Central memory CD4-positive, alpha-beta T cell (primary cell): ENCODE measurements around the gene TMC6.

Experiments used
- DNase-seq: peaks from one replicate; pipeline ENCODE4 v3.0.0; 2022

The TMC6 gene

DNA sequence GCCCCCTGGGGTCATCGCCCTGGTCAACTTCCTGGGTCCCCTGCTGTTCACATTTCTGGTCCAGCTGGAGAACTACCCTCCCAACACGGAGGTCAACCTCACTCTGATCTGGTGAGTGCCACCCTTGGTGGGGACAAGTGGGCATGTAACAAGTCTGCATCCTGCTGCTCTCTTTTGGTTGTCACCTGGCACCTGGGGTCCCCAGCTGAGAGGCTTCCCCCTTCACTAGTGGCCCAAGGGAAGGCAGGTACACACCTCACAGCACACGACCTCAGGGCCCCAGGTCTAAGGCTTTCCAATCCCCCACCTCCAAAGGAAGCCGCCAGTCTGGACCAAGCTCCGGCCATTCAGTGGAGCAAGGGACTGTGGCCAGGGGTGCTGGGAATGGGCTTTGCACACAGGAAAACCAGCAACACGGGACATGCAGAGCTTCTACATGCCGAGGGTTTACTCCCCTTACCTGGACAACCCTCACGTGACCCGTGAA, 6.4 kb upstream of the TMC6 start:
- no peak for DNase-seq

DNA sequence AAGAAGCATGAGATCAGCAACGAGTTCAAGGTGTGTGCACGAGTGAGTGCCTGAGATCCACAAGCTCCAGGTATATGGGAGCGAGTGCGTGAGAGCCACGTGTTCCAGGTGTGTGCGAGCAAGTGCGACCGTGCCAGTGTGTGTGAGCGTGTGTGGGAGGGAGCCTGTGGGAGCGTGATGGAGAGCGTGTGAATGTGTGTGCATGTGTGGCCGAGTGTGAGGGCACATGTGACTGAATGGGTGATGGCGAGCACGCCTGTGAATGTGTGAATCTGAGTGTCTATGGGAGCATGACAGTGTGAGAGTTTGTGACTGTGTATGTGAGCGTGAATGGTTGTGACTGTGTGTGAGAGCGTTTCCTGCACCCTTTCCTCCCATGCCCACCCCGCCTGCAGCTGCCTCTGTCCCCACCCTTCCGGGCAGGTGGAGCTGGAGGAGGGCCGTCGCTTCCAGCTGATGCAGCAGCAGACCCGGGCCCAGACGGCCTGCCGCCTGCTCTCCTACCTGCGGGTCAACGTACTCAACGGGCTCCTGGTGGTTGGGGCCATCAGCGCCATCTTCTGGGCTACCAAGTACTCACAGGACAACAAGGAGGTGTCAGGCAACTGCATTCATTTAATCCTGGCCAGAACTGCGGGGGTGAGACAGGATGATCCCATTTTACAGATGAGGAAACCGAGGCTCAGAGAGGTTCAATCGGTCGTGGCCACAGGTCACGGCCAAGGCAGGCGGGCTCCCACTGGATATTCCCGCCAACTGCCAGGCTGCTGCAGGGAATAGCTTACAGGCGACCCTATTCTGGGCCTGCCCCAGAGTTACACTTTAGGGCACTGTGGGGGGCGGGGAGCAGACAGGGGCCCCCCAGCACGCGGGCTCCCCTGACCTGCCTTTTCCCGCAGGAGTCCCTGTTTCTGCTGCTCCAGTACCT, 5.7 kb upstream of the TMC6 start:
- DNase-seq, result peak; percentile 84

DNA sequence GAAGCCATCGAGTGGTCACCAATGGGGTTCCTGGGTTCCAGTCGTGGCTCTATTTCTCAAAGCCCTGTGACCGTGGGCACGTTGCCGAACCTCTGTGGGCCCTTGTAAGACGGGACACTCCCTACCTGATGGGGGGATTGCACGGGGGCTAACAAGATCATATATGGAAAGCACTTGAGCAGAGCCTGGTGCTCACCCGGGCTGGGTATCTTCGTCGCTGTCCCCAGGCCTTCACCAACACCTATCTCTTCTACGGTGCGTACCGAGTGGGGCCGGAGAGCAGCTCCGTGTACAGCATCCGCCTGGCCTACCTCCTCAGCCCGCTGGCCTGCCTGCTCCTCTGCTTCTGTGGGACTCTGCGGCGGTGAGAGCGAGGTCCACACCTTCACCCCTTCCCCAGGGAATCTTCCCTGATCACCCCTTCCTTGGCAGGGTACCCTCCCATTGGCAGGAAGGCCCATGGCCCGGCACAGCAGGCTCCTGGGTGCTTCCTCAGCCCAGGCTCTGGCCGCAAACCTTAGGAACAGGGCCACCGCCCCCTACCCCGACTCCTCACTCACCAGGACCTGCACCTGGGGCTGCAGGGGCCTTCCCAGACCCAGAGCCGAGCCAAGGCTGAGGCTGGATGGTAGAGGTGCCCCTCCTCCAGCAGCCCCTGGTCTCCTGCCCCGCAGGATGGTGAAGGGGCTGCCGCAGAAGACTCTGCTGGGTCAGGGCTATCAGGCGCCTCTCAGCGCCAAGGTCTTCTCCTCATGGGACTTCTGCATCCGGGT, 4.8 kb upstream of the TMC6 start:
- no peak for DNase-seq

DNA sequence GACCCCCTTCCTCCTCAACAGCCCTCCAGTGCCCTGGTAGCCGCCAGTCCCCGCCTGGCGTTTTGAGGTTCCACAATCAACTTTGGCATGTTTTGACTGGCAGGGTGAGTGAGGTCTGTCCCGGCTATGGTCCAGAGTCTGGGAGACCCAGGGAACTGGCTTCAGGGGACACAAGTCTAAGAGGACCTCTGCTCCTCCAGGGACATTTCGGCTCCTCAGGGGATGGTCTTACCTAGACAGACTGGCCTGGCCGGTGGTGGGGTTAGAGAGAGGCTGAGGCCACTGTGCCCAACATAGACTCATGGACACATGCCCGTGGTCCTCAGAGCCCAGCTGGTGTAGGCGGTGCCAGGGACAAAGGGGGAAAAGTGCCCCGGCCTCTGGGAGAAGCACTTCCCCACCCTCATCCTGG, 4.2 kb upstream of the TMC6 start:
- DNase-seq, result no peak

DNA sequence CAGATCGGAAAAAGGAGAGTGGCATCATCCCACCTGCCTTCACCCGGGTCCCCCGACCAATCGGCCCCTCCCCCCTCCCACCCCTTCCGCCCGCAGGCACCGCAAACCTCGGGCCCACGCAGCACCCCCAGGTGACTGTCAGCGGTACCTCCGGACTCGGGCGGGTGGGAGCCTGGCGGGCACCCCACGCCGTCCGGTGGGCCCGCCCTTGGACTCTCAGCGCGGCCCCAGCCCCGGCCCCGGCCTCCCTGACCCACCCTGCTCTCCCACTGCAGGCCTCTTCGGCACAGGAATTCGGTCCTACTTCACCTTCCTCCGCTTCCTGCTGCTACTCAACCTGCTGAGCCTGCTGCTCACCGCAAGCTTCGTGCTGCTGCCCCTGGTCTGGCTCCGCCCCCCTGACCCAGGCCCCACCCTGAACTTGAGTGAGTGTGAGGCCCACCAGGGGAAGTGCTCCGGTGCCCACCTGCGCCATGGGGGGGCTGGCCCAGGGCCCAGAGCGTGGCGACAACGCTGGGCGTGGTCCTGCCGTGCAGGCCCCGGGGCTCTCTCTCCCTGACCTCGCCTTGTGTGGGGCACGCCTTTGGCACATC, 3.6 kb upstream of the TMC6 start:
- peak; percentile 62 for DNase-seq

DNA sequence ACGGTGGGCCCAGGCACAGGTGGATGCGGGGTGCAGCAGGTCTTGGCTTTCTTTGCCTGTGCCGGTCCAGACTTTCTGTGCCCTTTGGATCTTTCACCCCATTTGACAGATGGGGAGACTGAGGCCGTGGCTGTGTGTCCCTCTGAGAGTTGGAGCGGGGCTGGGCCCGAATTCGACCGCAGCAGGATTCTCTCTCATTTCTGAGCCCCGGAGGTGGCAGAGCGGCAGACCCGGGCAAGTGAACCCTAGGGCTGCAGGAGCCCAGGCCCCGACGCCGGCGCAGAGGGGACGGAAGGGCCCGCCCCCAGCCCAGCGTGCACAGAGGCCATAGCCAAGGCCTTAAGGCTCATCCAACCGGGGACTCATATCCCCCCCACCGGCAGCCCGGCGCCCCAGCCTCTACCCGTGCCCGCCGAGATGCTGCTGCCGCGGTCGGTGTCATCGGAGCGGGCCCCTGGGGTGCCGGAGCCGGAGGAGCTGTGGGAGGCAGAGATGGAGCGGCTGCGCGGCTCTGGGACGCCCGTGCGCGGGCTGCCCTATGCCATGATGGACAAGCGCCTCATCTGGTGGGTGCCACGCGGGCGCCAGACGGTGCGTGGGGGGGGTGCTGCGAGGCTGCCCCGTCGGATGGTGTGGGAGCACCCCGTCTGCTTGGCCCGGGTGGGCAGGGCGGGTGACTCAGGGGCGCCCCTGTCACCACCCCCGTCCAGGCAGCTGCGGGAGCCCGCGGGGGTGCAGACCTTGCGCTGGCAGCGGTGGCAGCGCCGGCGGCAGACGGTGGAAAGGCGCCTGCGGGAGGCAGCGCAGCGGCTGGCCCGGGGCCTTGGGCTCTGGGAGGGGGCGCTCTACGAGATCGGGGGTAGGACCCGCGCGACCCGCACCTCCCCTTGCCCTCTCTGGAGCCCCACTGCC, 2.9 kb upstream of the TMC6 start:
- DNase-seq, result no peak

DNA sequence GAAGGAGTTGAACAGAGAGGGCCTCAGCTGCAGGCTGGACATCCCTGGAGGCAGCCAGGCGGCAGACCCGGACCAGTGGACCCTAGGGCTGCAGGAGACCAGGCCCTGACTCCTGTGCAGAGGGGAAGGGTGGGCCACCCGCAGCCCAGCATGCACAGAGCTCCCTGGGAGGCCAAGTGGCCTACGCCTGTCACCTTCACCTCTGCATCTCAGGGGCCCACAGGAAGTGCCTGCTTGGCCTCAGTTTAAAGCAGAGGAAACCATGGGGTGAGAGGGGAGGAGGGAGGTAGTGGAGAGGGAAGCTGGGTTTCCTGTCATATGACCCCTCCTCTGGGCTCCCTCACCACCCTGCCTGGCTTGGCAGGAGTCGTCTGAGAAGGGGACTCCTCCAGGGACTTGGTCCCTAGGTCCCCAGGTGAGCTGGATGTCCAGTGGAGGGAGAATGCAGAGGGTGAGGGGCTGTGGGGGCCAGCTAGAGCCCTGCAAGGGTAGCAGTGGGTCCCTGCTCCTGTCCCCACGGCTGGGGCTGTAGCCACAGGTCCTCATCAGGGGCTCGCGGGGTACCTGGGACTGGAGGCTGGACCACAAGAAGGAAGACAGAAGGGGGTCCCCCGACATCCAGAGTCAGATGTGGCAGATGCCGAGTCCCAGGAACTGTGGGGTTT, 2.0 kb upstream of the TMC6 start, which contains the start of gene TMC8:
Gene TMC8, plus strand, starts transcription at position 335 of the 665 bp plus-strand sequence. CDS start 818 bp downstream, outside the sequence.
- DNase-seq, result peak; percentile 92

DNA sequence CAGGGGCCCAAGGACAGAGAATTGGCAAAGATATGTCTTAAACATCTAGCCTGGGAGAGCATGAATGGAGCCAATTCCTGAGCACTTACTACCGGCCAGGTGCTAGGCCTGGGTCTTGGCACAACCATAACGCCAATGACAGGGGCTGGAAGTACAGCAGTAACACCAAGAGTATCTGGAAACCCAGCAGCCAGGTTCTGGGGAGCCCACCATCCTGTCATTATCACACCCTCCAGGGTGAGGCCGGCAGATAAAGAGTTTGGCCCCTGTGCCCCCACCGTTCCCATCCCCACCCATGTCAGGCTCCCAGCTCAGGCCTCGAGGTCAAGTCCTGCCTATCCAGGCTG, 1.5 kb upstream of the TMC6 start:
- DNase-seq, result no peak

DNA sequence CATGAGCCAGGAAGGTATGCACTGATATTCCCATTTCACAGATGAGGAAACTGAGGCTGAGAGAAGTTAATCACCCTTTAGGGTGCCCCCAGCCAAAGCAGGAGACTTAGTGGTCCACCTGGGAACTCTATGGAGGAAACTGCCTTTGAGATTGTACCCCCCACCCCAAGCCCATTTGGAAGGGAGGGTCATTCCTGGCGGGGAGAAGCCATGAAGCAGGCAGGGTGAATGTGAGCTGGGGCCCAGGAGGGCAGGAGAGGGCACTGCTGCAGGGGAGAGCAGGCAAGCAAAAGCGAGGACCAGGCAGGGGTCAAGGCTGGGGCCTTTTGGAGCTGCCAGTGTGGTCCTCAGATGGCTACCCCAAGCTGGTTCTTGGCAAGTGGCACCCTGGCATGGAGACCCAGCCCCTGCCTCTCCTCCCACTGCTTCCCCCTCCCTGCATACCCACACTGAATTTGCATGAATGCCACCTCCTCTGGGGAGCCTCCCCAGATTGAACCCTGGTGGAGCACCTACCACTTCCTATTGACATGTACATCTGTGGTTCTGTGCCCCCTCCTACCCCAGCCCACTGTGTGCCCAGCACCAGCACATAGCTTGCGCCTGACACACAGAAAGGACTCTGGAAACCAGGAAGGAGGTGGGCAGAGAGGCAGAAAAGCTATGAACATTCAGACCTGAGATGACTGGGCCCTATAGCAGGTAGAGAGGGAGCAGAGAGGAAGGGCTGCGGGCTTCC, 965 bp upstream of the TMC6 start:
- peak; percentile 56 for DNase-seq

DNA sequence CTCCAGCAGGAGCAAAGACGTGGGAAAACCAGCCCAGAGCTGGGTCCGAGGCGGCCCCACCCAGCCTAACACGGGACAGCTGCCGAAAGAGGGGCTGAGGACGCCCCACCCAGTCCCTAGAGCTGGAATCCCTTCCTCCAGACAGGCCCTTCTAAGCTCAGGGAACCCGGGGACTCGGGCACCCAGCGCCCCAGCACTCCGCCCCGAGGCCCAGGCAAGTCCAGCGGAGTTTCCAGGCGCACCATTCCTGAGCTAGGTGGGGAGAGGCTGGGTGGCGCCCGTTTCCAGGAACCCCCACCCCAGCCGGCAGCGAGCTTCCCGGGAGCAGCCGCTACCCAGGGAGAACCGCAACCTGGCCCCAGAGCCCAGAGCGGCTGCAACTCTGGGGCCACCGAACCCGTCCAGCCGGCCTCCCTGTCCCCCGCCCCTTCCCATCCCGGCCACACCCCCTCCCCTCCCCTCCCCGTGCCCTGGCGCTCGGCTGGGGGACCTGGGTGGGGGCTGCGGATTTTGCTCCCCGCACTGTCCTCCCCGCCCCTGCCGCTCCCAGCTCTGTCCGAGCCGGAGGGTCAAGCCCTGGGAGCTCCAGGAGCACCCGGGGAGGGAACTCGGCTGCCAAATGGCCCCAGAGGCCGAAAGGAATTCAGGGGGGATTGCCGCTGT, 536 bp downstream of the TMC6 start:
- no peak for DNase-seq

DNA sequence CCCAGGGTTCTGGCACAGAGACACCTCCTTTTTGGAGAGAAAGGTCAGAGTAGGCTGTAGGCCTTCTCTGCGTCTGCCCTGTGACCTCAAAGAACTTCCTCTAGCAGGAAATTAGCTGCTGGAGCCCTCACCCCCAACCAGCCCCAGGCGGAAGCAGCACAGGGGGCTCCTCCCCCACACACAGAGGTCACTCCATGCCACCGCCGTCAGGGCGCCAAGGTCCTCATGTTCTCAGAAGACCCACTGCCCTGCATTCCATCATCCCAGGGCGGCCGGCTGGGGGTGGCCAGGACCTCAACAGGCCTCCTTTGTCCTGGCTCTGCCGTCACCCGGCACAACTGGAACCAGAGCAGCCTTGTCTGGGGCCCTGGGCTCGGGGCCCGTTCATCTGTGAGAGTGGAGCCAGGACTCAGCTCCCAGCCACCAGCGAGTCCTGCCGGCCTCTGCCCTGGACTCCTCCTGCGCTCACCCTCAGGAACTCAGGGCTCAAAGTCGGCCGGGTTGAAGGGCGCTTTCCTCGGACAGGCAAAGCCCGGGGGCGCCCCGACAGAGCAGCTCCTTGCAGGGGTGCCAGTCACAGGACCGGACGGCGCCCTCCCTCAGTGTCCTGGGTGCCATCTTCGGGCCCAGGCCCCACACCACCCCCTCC, 1.2 kb downstream of the TMC6 start:
- DNase-seq, result peak; percentile 72

DNA sequence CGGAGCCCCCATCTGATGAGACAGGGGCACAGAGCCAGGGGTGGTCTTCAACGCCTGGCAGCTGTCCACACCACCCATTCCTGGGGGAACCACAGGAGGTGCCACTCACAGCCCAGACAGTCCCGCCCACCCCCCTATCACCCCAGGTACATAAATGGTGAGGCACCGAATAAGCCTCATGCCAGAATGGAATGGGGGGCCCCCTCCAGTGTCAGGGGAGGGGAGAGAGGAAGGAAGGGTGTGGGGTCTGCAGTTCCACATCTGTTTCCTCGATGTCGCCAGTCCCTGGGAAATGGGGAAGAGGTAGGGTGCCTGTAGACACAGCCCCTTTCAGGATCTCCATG, 1.7 kb downstream of the TMC6 start:
- DNase-seq, result no peak

DNA sequence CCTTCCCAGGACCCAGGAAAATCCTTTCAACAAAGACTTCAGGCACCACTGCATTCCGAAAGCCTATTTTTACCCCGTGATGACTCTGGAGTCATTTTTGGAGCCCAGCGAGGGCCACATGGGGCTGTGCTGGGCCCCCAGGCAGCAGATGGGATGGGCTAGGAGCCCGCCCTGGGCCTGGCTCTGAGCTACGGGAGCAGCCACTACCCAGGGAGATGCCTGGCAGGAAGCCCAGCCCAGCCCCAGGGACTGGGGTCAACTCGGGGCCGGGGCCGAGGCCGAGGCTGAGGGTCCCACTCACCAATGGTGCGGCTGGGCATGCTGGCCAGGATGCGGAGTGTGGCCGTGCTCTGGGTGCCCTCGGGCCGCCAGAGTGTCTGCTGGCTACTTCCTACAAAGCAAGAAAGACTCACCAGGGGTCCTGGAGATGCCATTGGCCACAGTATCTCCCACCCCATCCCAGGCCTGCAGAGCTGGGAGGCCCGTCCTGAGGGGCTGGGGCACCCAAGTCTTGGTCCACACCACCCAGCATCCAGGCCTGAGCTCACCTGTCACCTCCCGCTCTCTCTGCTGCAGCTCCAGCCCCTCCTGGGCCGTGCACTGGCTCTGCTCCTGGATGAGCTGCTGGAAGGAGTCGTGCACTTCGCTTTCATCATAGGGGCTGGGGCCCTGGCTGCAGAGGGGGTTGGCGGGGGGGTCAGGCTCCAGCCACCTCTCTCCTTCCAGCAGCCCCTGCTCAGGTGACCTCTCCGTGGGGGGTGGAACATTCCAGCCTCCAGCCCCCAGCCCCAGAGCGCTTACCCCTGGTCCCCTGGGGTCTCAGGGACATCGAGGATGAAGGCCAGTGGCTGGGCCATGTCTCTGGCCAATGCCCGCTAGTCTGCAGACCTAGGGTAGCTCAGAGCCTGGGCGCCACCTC, 2.3 kb downstream of the TMC6 start:
- DNase-seq, result no peak

DNA sequence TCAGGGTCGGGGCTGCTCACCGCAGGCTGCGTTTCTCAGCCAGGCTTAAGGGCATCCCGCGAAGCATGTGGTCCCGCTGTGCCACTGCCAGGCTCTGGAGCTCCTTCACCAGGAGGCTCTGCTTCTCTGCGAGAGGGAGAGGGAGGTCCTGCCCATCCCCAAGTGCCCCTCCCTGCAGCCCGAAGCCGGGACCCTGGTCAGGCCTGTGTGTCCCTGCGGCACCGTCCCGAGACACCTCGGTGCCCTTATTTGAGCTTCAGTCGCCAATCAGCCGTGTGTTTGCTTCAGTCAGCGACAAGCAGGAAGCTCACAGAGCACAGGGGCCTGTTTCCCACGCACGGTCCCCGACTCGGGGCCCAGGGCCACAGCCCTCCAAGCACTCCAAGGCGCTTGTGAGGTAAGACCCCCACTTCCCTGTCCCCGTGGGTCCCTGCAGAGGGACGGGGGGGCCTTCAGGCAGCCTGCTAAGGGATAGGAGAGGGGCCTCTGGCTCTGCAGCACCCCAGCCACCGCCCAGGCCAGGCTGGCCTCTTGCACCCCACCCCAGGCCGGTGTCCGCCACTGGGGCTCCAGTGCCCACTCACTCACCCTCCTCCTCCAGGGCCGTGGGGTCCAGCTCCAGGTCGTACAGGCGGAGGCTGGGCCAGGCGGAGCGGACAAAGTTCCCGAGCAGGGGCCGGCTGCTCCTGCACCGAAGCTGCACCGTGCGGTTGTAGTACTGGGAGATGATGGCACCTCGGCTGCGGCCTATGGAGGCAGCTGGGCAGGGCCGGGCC, 3.2 kb downstream of the TMC6 start:
- DNase-seq, result no peak

DNA sequence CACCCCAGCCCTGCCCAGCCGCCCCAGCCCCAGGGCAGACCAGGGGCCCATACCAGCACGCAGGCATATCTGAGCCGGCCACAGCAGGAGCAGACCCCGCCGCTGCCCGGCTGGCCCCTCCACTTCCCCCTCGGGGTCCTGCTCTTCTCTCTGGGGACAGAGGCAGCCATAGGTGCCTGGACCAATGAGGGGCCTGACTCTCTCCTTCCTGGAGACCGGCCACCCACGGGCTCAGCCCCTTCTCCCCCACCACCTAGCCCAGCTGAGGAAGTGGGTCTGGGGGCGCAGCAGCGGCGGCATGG, 3.8 kb downstream of the TMC6 start:
- DNase-seq, result no peak

DNA sequence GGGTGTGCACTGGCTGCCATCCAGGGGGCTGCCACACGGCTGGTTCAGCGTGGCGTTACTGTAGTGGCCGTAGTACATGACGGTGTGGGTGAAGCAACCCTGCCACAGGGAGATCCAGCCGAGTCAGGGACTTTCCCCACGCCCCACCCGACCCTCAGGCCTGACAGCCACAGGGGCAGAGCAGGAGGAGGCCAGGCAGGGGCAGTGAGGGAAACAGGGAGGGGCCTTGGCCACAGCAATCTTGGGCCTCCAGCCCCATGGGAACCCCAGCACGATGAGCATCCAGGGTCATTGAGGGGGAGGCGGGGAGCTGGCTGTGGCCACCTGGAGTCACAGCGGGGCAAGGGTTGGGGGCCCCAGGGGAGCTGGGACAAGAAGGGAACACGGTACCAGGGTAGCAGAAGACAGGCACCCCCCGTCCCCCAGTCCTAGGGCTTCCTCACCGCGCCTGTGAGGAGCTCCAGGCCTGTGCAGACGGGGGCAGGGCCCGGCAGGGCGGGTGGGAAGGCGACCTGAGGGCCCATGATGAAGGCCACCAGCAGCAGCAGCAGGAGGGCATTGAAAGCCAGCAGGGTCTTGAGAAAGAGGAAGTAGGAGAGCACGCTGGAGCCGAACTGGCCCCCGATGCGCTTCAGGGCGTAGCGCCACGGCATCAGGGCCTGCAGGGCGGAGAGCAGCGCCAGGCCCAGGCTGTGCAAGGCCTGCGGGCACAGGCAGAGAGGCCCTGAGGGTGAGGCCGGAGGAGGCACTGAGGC, 4.3 kb downstream of the TMC6 start:
- DNase-seq, result no peak

DNA sequence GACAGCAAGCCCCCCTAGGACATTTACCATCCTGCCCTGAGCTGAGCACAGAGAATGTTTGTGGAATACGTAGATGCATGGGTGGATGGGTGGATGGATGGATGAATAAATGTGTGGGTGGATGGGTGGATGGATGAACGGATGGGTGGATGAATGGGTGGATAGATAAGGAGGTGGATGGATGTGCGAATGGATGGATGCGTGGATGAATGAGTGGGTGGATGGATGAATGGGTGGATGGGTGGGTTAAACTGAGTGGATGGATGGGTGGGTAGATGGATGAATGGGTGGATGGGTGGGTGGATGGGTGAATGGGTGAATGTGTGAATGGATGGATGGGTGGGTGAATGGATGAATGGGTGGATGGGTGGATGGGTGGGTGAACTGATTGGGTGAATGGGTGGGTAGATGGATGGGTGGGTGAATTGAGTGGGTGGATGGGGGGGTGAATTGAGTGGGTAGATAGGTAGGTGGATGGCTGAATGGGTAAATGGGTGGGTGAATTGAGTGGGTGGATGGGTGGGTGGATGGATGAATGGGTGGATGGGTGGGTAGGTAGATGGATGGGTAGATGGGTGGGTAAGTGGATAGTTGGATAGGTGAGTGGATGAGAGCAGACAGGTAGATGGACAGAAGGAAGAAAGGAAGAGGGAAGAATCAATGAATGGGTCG, 5.2 kb downstream of the TMC6 start:
- no peak for DNase-seq
